ENCODE measurements around the gene MUSTN1. TPM values are rescaled to one million over a fixed set of nuclear protein-coding genes. Genes with fewer than 3 reads are reported as not detected.

MUSTN1 gene
- total RNA-seq, 1 experiment from 2014 or later: 0.49 TPM

DNA sequence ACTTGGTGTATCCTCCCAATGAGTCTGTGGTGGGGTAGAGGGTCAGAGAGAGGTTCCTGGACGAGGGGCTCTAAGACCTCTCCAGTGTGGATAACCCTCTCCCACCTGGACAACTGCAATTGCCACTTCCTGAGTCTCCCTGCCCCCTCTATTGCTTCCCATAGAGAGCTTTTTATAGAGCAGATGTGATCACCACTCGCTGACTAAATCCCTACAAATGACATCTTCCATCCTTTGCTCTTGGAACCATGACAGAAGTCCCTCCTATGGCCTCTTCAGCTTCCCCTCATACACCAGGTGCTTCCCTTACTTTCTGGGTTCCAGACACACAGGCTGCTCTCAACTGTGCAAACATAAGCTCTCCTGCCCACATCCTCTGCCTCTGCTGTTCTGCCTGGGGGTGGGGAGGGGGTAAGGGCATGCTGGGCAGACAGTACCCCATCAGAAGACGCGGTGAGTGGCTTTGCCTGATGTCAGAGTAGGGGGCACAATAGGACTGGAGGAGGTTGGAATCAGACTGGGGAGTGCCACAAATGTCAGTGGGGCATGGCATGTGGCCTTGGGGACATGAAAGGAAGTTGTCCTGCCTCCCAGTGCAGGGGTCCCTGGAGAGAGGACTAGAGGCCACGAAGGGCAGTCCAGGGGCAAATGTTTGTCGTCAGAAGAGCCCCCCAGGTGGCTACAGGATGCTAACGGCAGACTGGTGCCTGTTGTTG lies 25.0 kb downstream of the MUSTN1 start:
- no TSS peak for BruUV-seq (replicated peaks)
- H3K27me3 ChIP-seq (ENCODE audit: control insufficient read depth, insufficient read depth, low read length): no peaks in the 10 kb centered on the region
- no peak overlapping the region for H3K27ac ChIP-seq (ENCODE audit: low read length)
- ATAC-seq (no peak), DNase-seq (ENCODE audit: low read depth, low spot score) (no peak)
- H3K4me3 ChIP-seq (ENCODE audit: low read depth in 2 of 2, low read length in 2 of 2): no peak overlapping the region
- in situ Hi-C loops (cut with HindIII; ENCODE audit: low pct_unique_long_range_greater_than_20kb, low sequenced_read_pairs): no loop called here
- no peaks in the 10 kb centered on the region for H3K36me3 ChIP-seq (ENCODE audit: control insufficient read depth, insufficient read depth, low read length)
- ChIA-PET POLR2A (no interaction called here), CTCF (interaction anchor here (0.5 kb wide), 1 partner anchor 10 kb away, joined by 3 read pairs; no protein-coding TSS in a partner anchor)
- TF ChIP-seq SIN3A (IDR thresholded peaks at IDR 0.05; ENCODE audit: borderline replicate concordance, insufficient read depth, low read depth, low read length): no peak
- no peak for TF ChIP-seq TCF7L2 (IDR thresholded peaks at IDR 0.05; ENCODE audit: low read depth, low read length)
- TF ChIP-seq, protein P1, sequence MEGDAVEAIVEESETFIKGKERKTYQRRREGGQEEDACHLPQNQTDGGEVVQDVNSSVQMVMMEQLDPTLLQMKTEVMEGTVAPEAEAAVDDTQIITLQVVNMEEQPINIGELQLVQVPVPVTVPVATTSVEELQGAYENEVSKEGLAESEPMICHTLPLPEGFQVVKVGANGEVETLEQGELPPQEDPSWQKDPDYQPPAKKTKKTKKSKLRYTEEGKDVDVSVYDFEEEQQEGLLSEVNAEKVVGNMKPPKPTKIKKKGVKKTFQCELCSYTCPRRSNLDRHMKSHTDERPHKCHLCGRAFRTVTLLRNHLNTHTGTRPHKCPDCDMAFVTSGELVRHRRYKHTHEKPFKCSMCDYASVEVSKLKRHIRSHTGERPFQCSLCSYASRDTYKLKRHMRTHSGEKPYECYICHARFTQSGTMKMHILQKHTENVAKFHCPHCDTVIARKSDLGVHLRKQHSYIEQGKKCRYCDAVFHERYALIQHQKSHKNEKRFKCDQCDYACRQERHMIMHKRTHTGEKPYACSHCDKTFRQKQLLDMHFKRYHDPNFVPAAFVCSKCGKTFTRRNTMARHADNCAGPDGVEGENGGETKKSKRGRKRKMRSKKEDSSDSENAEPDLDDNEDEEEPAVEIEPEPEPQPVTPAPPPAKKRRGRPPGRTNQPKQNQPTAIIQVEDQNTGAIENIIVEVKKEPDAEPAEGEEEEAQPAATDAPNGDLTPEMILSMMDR (IDR thresholded peaks at IDR 0.05): no peak
- TF ChIP-seq, protein P2, sequence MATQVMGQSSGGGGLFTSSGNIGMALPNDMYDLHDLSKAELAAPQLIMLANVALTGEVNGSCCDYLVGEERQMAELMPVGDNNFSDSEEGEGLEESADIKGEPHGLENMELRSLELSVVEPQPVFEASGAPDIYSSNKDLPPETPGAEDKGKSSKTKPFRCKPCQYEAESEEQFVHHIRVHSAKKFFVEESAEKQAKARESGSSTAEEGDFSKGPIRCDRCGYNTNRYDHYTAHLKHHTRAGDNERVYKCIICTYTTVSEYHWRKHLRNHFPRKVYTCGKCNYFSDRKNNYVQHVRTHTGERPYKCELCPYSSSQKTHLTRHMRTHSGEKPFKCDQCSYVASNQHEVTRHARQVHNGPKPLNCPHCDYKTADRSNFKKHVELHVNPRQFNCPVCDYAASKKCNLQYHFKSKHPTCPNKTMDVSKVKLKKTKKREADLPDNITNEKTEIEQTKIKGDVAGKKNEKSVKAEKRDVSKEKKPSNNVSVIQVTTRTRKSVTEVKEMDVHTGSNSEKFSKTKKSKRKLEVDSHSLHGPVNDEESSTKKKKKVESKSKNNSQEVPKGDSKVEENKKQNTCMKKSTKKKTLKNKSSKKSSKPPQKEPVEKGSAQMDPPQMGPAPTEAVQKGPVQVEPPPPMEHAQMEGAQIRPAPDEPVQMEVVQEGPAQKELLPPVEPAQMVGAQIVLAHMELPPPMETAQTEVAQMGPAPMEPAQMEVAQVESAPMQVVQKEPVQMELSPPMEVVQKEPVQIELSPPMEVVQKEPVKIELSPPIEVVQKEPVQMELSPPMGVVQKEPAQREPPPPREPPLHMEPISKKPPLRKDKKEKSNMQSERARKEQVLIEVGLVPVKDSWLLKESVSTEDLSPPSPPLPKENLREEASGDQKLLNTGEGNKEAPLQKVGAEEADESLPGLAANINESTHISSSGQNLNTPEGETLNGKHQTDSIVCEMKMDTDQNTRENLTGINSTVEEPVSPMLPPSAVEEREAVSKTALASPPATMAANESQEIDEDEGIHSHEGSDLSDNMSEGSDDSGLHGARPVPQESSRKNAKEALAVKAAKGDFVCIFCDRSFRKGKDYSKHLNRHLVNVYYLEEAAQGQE (IDR thresholded peaks at IDR 0.05; ENCODE audit: insufficient read depth in 1 of 2, low read depth in 2 of 2, low read length in 1 of 2): no peak
- TF ChIP-seq POLR2AphosphoS5 (IDR thresholded peaks at IDR 0.05; ENCODE audit: low read depth, low read length): no peak
- intact Hi-C loops (cut with micrococcal nuclease; ENCODE audit: unreplicated experiment): no loop called here
- no peaks in the 10 kb centered on the region for H3K9me3 ChIP-seq (ENCODE audit: control insufficient read depth, insufficient read depth, low read depth, low read length)
- H3K4me1 ChIP-seq (ENCODE audit: control insufficient read depth, insufficient read depth, low read length): no peaks in the 10 kb centered on the region

DNA sequence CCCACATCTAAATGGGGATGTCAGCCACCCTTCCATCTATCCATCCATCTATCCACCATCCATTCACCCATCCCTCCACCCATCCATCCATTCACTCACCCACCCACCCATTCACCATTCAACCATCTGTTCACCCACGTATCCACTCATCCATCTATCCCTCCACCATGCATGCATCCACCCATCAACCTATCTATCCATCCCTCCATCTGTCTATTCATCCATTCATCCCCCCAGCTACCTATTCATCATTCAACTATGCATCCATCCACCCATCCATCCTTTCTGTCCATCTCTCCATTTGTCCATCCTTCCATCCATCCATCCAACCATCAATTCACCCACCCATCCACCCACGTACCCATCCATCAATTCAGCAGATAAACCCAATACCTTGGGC lies 25.7 kb downstream of the MUSTN1 start:
- no peak for ATAC-seq
- BruUV-seq (replicated peaks): no TSS peak
- TF ChIP-seq, protein P1 (IDR thresholded peaks at IDR 0.05): no peak
- TF ChIP-seq SIN3A (IDR thresholded peaks at IDR 0.05; ENCODE audit: borderline replicate concordance, insufficient read depth, low read depth, low read length) (no peak), TCF7L2 (IDR thresholded peaks at IDR 0.05; ENCODE audit: low read depth, low read length) (no peak), POLR2AphosphoS5 (IDR thresholded peaks at IDR 0.05; ENCODE audit: low read depth, low read length) (no peak)
- TF ChIP-seq, protein P2 (IDR thresholded peaks at IDR 0.05; ENCODE audit: insufficient read depth in 1 of 2, low read depth in 2 of 2, low read length in 1 of 2): no peak
- ChIA-PET CTCF (interaction anchor here (0.5 kb wide), 1 partner anchor 10 kb away, joined by 3 read pairs; no protein-coding TSS in a partner anchor), POLR2A (no interaction called here)
- in situ Hi-C loops (cut with HindIII; ENCODE audit: low pct_unique_long_range_greater_than_20kb, low sequenced_read_pairs): no loop called here
- Histone ChIP-seq H3K27me3 (ENCODE audit: control insufficient read depth, insufficient read depth, low read length) (no peaks in the 10 kb centered on the region), H3K27ac (ENCODE audit: low read length) (no peak overlapping the region), H3K4me1 (ENCODE audit: control insufficient read depth, insufficient read depth, low read length) (no peaks in the 10 kb centered on the region), H3K36me3 (ENCODE audit: control insufficient read depth, insufficient read depth, low read length) (no peaks in the 10 kb centered on the region), H3K9me3 (ENCODE audit: control insufficient read depth, insufficient read depth, low read depth, low read length) (no peaks in the 10 kb centered on the region), H3K4me3 (ENCODE audit: low read depth in 2 of 2, low read length in 2 of 2) (no peak overlapping the region)
- no peak for DNase-seq (ENCODE audit: low read depth, low spot score)
- intact Hi-C loops (cut with micrococcal nuclease; ENCODE audit: unreplicated experiment): no loop called here
